Transverse colon (tissue), 4 donors: ENCODE results near the gene STK10.

Experiments used
- CTCF ChIP-seq, 5 experiments: fragments of 200-600 bp in 3 of 5; fragments of 450-650 bp in 2 of 5; sonication (generic) in 3 of 5; IDR thresholded peaks; 1 replicate in 2 of 5; 2 replicates in 3 of 5; pipeline ENCODE4 v1.5.1; 2016 to 2017; ENCODE audit warnings: antibody characterized with exemption in 5 of 5, inconsistent platforms in 3 of 5, mild to moderate bottlenecking in 2 of 5, moderate library complexity in 1 of 5
- EP300 ChIP-seq: sonication (generic); formaldehyde crosslinking; IDR thresholded peaks from one replicate; pipeline ENCODE4 v1.6.1; 2017; ENCODE audit warnings: antibody characterized with exemption, low read depth
- POLR2A ChIP-seq: fragments of 450-650 bp; IDR thresholded peaks from one replicate; pipeline ENCODE4 v1.6.1; 2016; ENCODE audit warnings: antibody characterized with exemption, mild to moderate bottlenecking, moderate library complexity
- POLR2AphosphoS5 ChIP-seq, 3 donors: sonication (generic); formaldehyde crosslinking; IDR thresholded peaks; one replicate each; pipeline ENCODE4 v1.6.1; 2016; ENCODE audit warnings: antibody characterized with exemption in 3 of 3

- TF ChIP-seq CTCF (IDR thresholded peaks at IDR 0.05): no peak
- no peak for TF ChIP-seq EP300
- no peak for TF ChIP-seq POLR2AphosphoS5 (IDR thresholded peaks at IDR 0.05)
- TF ChIP-seq POLR2A: no peak
Measured at GRCh38 chr5:172137046-172137445, 51.0 kb downstream of the STK10 start.
